D721Med (cell line): ENCODE measurements around the gene YEATS4.
A peak's percentile ranks its signal among the peaks of the same experiment; 100 is the strongest.
"Not testable (repeated sequence)": the region's sequence is repeated elsewhere in the genome, so short reads cannot be mapped to it uniquely, and the experiment has no call there.

Experiments used
- DNase-seq: peaks from one replicate; pipeline ENCODE4 v3.0.0; 2011; ENCODE audit warnings: low spot score; ENCODE audit not compliant: insufficient read length
- FAIRE-seq: peaks from 2 replicates; lab custom pipeline; 2011; peaks lifted over from hg19 to GRCh38; lab: Jason Lieb, UNC
- TF ChIP-seq, protein P1 (sequence below): IDR thresholded peaks from 2 replicates; pipeline ENCODE4 v1.5.1; 2012; ENCODE audit warnings: mild to moderate bottlenecking, control low read depth; ENCODE audit not compliant: insufficient read depth; ENCODE audit errors: missing control alignments

Gene YEATS4

GRCh38 chr12:69359531-69360347 lies at the start of gene YEATS4:
Gene YEATS4, plus strand, starts transcription at chr12:69359743. Its CDS starts 230 bp downstream, at chr12:69359973.
- TF ChIP-seq, protein P1, sequence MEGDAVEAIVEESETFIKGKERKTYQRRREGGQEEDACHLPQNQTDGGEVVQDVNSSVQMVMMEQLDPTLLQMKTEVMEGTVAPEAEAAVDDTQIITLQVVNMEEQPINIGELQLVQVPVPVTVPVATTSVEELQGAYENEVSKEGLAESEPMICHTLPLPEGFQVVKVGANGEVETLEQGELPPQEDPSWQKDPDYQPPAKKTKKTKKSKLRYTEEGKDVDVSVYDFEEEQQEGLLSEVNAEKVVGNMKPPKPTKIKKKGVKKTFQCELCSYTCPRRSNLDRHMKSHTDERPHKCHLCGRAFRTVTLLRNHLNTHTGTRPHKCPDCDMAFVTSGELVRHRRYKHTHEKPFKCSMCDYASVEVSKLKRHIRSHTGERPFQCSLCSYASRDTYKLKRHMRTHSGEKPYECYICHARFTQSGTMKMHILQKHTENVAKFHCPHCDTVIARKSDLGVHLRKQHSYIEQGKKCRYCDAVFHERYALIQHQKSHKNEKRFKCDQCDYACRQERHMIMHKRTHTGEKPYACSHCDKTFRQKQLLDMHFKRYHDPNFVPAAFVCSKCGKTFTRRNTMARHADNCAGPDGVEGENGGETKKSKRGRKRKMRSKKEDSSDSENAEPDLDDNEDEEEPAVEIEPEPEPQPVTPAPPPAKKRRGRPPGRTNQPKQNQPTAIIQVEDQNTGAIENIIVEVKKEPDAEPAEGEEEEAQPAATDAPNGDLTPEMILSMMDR: no peak
- peak; percentile 71 for DNase-seq
- FAIRE-seq: no peak

- no peak for FAIRE-seq
Measured at GRCh38 chr12:69313209-69313608, 46.3 kb upstream of the YEATS4 start.

GRCh38 chr12:69316784-69317183 lies 42.8 kb upstream of the YEATS4 start:
- not testable (repeated sequence) for FAIRE-seq

More at GRCh38 chr12:69313209-69313608, 46.3 kb upstream of the YEATS4 start:
- TF ChIP-seq, protein P1: no peak
- DNase-seq: no peak

GRCh38 chr12:69317233-69317632 lies 42.3 kb upstream of the YEATS4 start:
- not testable (repeated sequence) for DNase-seq, FAIRE-seq

More at GRCh38 chr12:69316784-69317183, 42.8 kb upstream of the YEATS4 start:
- not testable (repeated sequence) for DNase-seq

GRCh38 chr12:69318225-69318624 lies 41.3 kb upstream of the YEATS4 start:
- FAIRE-seq: no peak
- TF ChIP-seq, protein P1: no peak
- no peak for DNase-seq

GRCh38 chr12:69321351-69321750 lies 38.2 kb upstream of the YEATS4 start:
- TF ChIP-seq, protein P1: no peak
- DNase-seq (no peak), FAIRE-seq (no peak)

DNA sequence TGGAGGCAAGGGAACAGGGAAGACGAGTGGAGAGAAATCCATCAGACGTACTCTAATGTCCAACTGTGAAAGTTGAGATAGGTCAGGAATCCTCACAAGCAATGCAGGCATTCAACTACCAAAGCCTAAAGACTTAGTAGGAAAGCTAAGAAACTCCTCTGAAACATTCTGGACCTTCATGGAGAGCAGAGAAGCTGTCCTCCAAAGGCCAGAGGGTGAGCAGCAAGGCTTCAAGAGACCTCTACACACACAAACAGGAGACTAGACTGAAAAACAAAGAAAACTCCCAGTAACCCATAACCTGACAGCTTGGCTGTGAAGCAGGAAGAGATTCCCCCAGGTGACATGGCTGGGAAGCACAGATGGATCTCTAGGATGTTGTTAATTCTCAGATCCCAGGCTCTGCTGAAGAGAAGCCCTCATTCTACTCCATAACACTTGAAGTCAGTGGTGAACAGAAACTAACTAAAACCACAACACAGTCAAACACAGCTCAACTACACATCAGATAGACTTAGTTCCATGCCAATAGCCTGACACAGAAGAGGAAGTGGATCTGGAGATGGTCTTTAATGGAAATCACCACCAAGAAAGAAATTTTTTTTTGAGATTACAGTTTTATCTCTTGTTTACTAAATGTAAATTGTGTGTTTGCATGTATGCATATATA lies 34.6 kb upstream of the YEATS4 start:
- DNase-seq (no peak), FAIRE-seq (no peak)
- TF ChIP-seq, protein P1: no peak

DNA sequence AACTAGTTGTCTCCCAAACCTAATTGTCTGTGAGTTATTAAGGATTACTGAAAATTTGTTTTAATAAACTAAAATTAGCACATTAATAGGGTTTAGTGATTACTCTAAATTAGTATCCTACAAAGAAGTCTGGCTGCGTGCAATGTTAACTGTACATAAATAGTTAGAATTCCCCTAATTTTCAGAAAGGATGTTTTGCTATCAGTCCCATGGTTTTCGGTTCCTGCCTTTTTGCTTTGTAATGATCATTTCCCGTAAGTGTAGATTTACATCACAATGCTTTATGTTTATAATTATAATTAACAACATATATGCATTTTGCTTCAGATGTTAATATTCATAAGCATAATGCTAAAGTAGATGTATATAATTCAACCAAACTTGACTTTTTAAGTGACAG lies 31.1 kb upstream of the YEATS4 start:
- TF ChIP-seq, protein P1: no peak
- FAIRE-seq (no peak), DNase-seq (no peak)
